Measurements from ENCODE around the gene PTDSS2. TPM values are rescaled to one million over a fixed set of nuclear protein-coding genes. Genes with fewer than 3 reads are reported as not detected.

The PTDSS2 gene
- total and polyA plus RNA-seq, 9 of the 15 experiments (the other 6 are each of a cell fraction or from before 2014, with no cell fraction given): 0.45 to 53.9 (median 17.2) TPM

DNA sequence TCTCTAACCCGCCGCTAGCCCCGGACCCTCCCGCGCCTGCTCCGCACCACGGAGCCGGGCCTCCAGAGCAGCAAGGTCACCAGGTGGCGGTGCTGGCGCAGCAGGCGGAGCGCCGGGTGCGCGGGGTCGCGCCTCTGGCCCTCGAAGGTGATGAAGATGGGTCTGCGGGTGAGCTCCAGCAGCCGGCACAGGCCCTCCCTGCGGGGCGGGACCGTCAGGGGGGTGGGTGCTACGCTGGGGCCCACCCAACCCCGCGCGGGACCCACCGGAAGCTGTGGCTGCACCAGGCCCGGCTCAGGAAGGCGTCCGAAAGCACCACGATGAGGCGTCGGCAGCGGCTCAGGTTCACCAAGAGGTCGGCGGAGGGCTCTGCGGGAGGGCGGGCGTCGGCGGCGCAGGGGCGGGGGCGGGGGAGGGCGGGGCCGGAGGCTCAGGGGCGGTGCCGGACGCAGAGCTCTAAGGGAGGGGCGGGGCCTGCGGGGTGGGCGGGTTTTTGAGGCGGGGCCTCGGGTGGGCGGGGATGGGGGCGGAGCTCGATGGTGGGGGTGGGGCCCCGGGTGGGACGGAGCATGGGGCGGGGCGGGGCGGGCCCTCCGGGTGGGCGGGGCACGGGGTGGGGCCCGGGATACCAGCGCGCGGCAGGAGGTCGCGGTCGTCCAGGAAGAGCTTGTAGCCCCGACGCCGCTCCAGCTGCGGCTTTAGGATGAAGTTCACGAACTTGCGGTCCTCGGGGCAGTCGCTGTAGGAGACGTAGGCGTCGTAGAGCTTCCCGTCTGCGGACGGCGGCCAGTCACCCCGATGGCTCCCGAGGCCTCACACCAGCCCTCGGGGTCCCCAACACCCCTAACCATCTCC lies 43.1 kb upstream of the PTDSS2 start (continued):
- TF ChIP-seq, protein P1, sequence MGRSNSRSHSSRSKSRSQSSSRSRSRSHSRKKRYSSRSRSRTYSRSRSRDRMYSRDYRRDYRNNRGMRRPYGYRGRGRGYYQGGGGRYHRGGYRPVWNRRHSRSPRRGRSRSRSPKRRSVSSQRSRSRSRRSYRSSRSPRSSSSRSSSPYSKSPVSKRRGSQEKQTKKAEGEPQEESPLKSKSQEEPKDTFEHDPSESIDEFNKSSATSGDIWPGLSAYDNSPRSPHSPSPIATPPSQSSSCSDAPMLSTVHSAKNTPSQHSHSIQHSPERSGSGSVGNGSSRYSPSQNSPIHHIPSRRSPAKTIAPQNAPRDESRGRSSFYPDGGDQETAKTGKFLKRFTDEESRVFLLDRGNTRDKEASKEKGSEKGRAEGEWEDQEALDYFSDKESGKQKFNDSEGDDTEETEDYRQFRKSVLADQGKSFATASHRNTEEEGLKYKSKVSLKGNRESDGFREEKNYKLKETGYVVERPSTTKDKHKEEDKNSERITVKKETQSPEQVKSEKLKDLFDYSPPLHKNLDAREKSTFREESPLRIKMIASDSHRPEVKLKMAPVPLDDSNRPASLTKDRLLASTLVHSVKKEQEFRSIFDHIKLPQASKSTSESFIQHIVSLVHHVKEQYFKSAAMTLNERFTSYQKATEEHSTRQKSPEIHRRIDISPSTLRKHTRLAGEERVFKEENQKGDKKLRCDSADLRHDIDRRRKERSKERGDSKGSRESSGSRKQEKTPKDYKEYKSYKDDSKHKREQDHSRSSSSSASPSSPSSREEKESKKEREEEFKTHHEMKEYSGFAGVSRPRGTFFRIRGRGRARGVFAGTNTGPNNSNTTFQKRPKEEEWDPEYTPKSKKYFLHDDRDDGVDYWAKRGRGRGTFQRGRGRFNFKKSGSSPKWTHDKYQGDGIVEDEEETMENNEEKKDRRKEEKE (IDR thresholded peaks at IDR 0.05; ENCODE audit: borderline replicate concordance in 1 of 2, control insufficient read depth in 1 of 2, low read depth in 2 of 2, low read length in 1 of 2): no peak
- peak; percentile 81 for TF ChIP-seq FIP1L1 (IDR thresholded peaks at IDR 0.05; ENCODE audit: low read depth, low read length, poor library complexity, severe bottlenecking)
- 0 out of 2 replicates have a peak, but pooled peaks have one; percentile 53 for TF ChIP-seq GATAD2A (IDR thresholded peaks at IDR 0.05)
- no peak for TF ChIP-seq CEBPG (CRISPR knock-in tag; IDR thresholded peaks at IDR 0.05)
- TF ChIP-seq CEBPG (tag; conservative IDR thresholded peaks at IDR 0.05 in 1 of 2, IDR thresholded peaks at IDR 0.05 in 1 of 2): no peak
- 0 out of 2 replicates have a peak, but pooled peaks have one; percentile 18 for TF ChIP-seq SMC3 (conservative IDR thresholded peaks at IDR 0.05; ENCODE audit: insufficient read depth, low read depth, low read length)
- peak; percentile 30; the same call in 1 of the 2 replicates for TF ChIP-seq RAD51 (IDR thresholded peaks at IDR 0.05; ENCODE audit: borderline replicate concordance, low read depth)
- TF ChIP-seq HCFC1 (IDR thresholded peaks at IDR 0.05; ENCODE audit: low read depth, low read length): no peak
- TF ChIP-seq HDGF (IDR thresholded peaks at IDR 0.05): peak; percentile 64; the same call in 1 of the 2 replicates
- TF ChIP-seq ZBTB49 (CRISPR knock-in tag; IDR thresholded peaks at IDR 0.05; ENCODE audit: borderline replicate concordance): no peak
- peak; percentile 45; the same call in 1 of the 2 replicates for TF ChIP-seq TOE1 (IDR thresholded peaks at IDR 0.05; ENCODE audit: borderline replicate concordance)
- no peak; the same call in 1 of the 2 replicates for TF ChIP-seq TOE1 (CRISPR knock-in tag; IDR thresholded peaks at IDR 0.05; ENCODE audit: borderline replicate concordance, low read depth)
- TF ChIP-seq, protein P2, sequence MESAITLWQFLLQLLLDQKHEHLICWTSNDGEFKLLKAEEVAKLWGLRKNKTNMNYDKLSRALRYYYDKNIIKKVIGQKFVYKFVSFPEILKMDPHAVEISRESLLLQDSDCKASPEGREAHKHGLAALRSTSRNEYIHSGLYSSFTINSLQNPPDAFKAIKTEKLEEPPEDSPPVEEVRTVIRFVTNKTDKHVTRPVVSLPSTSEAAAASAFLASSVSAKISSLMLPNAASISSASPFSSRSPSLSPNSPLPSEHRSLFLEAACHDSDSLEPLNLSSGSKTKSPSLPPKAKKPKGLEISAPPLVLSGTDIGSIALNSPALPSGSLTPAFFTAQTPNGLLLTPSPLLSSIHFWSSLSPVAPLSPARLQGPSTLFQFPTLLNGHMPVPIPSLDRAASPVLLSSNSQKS (CRISPR knock-in tag; IDR thresholded peaks at IDR 0.05): no peak
- no peak for TF ChIP-seq PHB2 (IDR thresholded peaks at IDR 0.05; ENCODE audit: low read depth)
- no peak for TF ChIP-seq SMARCB1 (IDR thresholded peaks at IDR 0.05; ENCODE audit: insufficient read length, low read depth)
- TF ChIP-seq ZNF124 (CRISPR knock-in tag; IDR thresholded peaks at IDR 0.05): no peak
- peak; percentile 68; the same call in 1 of the 2 replicates for TF ChIP-seq CBX1 (IDR thresholded peaks at IDR 0.05; ENCODE audit: low read depth)
- no peak for TF ChIP-seq NR3C1 (CRISPR knock-in tag; IDR thresholded peaks at IDR 0.05)
- TF ChIP-seq BDP1 (IDR thresholded peaks at IDR 0.05; ENCODE audit: insufficient read depth, insufficient read length): no peak
- no peak for TF ChIP-seq ARID2 (IDR thresholded peaks at IDR 0.05)
- peak; percentile 80 for TF ChIP-seq NR2C1 (IDR thresholded peaks at IDR 0.05)
- peak; percentile 77 for TF ChIP-seq NR2C1 (tag; IDR thresholded peaks at IDR 0.05)
- no peak for TF ChIP-seq ZNF408 (CRISPR knock-in tag; IDR thresholded peaks at IDR 0.05; ENCODE audit: low read depth)
